Prostate gland (tissue), 2 donors: ENCODE results near the gene RBM6.

Source experiments
- CTCF ChIP-seq, 4 experiments: fragments of 200-600 bp in 2 of 4; fragments of 450-650 bp in 2 of 4; sonication (generic) in 2 of 4; IDR thresholded peaks; 1 replicate in 3 of 4; 2 replicates in 1 of 4; pipeline ENCODE4 v1.5.1; 2016 to 2019; ENCODE audit warnings: antibody characterized with exemption in 4 of 4, mild to moderate bottlenecking in 2 of 4, moderate library complexity in 2 of 4
- POLR2A ChIP-seq: fragments of 450-650 bp; IDR thresholded peaks from one replicate; pipeline ENCODE4 v1.6.1; 2016; ENCODE audit warnings: antibody characterized with exemption, mild to moderate bottlenecking

- TF ChIP-seq POLR2A (no peak), CTCF (IDR thresholded peaks at IDR 0.05) (no peak)
Observed at GRCh38 chr3:49914906-49915305, 25.0 kb upstream of the RBM6 start.
